ENCODE measurements around the gene EFCAB12.

- TF ChIP-seq, protein P1, sequence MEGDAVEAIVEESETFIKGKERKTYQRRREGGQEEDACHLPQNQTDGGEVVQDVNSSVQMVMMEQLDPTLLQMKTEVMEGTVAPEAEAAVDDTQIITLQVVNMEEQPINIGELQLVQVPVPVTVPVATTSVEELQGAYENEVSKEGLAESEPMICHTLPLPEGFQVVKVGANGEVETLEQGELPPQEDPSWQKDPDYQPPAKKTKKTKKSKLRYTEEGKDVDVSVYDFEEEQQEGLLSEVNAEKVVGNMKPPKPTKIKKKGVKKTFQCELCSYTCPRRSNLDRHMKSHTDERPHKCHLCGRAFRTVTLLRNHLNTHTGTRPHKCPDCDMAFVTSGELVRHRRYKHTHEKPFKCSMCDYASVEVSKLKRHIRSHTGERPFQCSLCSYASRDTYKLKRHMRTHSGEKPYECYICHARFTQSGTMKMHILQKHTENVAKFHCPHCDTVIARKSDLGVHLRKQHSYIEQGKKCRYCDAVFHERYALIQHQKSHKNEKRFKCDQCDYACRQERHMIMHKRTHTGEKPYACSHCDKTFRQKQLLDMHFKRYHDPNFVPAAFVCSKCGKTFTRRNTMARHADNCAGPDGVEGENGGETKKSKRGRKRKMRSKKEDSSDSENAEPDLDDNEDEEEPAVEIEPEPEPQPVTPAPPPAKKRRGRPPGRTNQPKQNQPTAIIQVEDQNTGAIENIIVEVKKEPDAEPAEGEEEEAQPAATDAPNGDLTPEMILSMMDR (conservative IDR thresholded peaks at IDR 0.05; ENCODE audit: low read depth, low read length) = no peak
- TF ChIP-seq EZH2 (IDR thresholded peaks at IDR 0.05; ENCODE audit: borderline replicate concordance, low read depth, low read length, poor library complexity, severe bottlenecking) = no peak
Observed at GRCh38 chr3:129461461-129462146, 33.2 kb upstream of the EFCAB12 start.

Data from A673 (cell line).